Bronchial smooth muscle cell (primary cell): Measurements from ENCODE around the gene C5orf63. TPM values are rescaled to one million over a fixed set of nuclear protein-coding genes. Genes with fewer than 3 reads are reported as not detected.

Source experiments
- total RNA-seq: library from RNA; depleted of rRNA; stranded (reverse); fragments of >200 nt; gene quantifications from 2 replicates; pipeline ENCODE4 v1.2.1, GENCODE V29; 2014

The C5orf63 gene
- total RNA-seq, result 1.7 and 3.6 TPM in 2 replicates

DNA sequence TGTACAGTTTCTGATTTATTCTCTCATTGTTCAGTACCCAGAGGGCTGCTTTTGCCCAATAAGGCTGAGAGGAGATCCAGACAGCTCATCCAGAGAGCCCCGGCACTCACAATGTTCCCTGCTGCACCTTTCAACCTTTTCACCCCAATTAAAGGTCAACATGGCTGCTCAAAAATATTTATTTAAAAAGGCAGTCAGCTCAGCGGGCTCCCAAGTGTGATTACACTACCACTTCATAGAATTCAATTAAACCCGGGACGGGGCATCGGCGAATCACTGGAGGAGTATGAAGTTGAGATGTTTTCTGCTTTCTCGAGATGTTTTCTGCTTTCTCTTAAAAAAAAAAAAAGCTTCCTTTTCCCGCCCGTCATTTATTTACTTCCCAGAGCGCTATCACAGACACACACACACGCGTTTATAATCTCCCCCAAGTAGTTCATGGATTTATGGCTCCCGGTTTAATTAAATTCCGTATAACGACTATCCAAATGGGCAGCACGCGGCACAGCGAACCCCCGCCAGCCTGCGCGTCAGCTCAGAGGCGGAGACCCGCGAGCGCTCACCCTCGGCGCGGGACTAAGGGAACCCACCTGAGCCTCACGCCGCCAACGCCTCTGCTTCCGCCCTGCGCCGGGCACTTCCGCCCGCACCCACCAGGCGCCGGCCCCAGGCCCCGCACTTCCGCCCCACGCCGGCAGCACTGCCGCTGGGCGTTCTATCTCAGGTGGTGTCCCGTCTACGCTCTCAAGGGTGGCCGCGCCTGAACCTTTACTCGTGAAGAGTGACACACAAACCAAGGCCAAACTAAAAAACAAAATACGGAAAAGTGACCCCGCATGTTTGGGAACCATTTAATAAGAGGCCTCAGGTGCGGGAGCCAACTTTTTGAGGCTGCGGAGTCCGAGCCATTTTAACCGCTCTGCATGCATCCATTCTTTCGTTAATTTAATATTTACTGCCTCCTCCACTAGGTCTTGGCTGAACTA, at the start of gene C5orf63:
TSS of gene C5orf63 (minus strand) at position 642 of the 986 bp plus-strand sequence. CDS start 14,507 bp downstream, outside the sequence.

DNA sequence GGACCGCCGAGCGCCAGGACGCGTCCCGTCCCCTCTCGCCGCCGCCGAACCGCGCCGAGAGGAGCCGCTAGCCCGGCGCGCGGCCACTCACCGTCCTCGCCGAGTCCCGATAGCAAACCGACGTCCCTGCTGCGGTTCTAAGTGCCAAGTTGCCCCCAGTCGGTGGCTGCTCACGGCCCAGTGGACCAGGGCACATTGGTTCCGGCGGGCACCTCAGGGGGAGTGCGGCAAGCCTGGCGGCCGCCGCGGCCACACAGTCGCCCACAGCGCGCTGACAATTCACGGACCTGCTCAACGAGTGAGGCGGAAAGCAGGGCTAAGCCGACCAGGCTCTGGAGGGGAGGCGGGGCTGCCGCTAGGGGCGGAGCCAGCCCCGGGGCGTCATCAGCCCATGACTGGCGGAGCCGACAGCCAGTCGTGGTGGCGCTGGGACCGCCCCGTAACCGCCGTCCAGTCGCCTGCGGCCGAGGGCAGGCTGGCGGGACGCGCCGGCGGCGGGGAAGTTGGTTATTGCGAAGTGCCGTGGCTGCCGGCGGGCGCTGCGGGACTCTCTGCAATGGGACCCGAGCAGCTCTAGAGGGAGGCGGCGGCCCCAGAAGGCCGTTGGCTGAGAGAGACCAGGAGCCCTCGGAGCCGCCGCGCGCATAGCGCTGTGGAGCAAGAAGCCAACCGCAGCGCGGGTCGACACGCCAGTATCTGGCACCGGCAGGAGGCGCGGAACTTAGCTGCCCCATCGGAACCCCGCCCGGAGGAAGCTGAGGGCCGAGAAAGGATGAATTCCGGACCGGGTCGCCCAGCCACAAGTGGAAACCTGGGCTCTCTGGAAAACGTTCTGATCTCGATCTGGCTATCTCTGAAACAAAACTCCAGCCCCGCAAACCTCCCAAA, 42.8 kb downstream of the C5orf63 start, which contains the start of gene MARCHF3:
TSS of gene MARCHF3 (minus strand) at position 300 of the 888 bp plus-strand sequence. CDS start 112,387 bp downstream, outside the sequence.

Other genes starting within 250 kb of the C5orf63 start
- gene MARCHF3, start 42.9 kb downstream of the C5orf63 start, total RNA-seq, result 5.0 and 6.4 TPM in 2 replicates
- gene MEGF10, start 217.3 kb upstream of the C5orf63 start, total RNA-seq, result not detected in 2 replicates